Muscle of leg (tissue), 11 donors: Measurements from ENCODE around the gene PCBP3. TPM values are rescaled to one million over a fixed set of nuclear protein-coding genes. Genes with fewer than 3 reads are reported as not detected.

ENCODE experiments used
- DNase-seq: peaks from one replicate; pipeline ENCODE4 v3.0.0; 2013
- H3K27ac ChIP-seq: one replicate; pipeline ENCODE4 v1.5.1; 2013; ENCODE audit warnings: mild to moderate bottlenecking, low read length, control low read depth
- H3K27me3 ChIP-seq: one replicate; pipeline ENCODE4 v1.6.1; 2013; ENCODE audit warnings: low read length; ENCODE audit not compliant: control insufficient read depth, insufficient read depth
- H3K36me3 ChIP-seq: one replicate; pipeline ENCODE4 v1.6.1; 2013; ENCODE audit warnings: low read length; ENCODE audit not compliant: control insufficient read depth, insufficient read depth
- H3K4me1 ChIP-seq: one replicate; pipeline ENCODE4 v1.6.1; 2013; ENCODE audit warnings: low read length; ENCODE audit not compliant: control insufficient read depth, insufficient read depth
- H3K4me3 ChIP-seq: one replicate; pipeline ENCODE4 v1.5.1; 2013; ENCODE audit warnings: low read length, control low read depth
- H3K9me3 ChIP-seq: replicated peaks from 2 replicates; pipeline ENCODE4 v1.6.1; 2013; ENCODE audit warnings: low read depth, low read length; ENCODE audit not compliant: control insufficient read depth
- WGBS: methylation state at CpG from one replicate; pipeline ENCODE4 v1.1.5; 2013; ENCODE audit warnings: missing lambda C conversion rate; ENCODE audit not compliant: insufficient coverage; 5-methylcytosine and 5-hydroxymethylcytosine counted together
- polyA plus RNA-seq, 8 donors: library from polyadenylated mRNA; unstranded; fragments of 120-200 nt; gene quantifications; one replicate each; pipeline versions ENCODE4 v1.2.1 to v1.2.3, GENCODE V29; 2013; ENCODE audit warnings: inconsistent platforms in 1 of 8, low replicate concordance in 1 of 8; ENCODE audit not compliant: insufficient read length in 8 of 8, insufficient read depth in 1 of 8
- total RNA-seq: library from RNA; stranded (reverse); fragments of 120-200 nt; gene quantifications from one replicate; pipeline ENCODE4 v1.2.4, GENCODE V29; 2013

PCBP3 gene
- total and polyA plus RNA-seq, 9 donors, result 0.76 to 2.3 (median 1.2) TPM

DNA sequence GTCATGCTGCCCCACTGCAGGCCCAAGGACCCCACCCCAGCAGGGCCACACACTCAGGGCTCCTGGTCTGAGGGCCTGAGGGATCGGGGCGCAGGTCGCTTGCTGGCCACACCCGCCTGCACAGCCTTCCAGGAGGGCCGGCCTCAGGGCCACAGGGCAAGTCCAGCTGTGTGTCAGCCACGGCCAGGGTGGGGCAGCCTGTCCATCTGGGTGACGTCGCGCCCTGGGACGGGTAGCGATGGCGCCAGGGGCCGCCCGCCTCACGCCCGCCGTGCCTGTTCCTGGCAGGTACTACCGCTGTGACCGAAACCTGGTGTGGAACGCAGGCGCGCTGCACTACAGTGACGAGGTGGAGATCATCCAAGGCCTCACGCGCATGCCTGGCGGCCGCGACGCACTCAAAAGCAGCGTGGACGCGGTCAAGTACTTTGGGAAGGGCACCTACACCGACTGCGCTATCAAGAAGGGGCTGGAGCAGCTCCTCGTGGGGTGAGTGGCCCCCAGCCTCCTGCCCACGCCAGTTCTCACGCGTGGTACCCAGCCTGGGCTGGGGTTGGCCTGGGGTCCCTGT, 340.5 kb downstream of the PCBP3 start:
- Histone ChIP-seq H3K4me1 (peaks cover 35% of the 10 kb centered on the region), H3K27ac (no peak overlapping the region), H3K9me3 (no peaks in the 10 kb centered on the region), H3K36me3 (peaks cover 54% of the 10 kb centered on the region), H3K27me3 (no peaks in the 10 kb centered on the region), H3K4me3 (no peak overlapping the region)
- no peak for DNase-seq
- WGBS, result 87% methylated on average over 38 of the region's 38 CpGs

DNA sequence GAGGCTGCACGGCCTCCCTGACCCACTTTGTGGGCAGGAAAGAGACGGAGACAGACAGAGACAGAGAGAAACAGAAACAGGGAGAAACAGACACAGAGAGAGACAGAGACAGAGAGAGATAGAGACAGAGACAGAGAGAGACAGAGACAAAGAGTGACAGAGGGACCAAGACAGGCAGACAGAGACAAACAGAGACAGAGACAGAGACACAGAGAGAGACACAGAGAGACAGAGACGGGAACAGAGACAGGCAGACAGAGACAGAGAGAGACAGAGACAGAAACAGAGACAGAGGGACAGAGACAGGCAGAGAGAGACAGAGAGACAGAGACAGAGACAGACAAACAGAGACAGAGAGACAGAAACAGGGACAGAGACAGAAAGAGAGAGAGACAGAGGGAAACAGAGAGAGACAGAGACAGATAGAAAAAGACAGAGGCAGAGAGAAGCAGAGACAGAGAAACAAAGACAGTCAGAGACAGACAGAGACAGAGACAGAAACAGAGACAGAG, 341.1 kb downstream of the PCBP3 start:
- no peak overlapping the region for H3K4me3 ChIP-seq

DNA sequence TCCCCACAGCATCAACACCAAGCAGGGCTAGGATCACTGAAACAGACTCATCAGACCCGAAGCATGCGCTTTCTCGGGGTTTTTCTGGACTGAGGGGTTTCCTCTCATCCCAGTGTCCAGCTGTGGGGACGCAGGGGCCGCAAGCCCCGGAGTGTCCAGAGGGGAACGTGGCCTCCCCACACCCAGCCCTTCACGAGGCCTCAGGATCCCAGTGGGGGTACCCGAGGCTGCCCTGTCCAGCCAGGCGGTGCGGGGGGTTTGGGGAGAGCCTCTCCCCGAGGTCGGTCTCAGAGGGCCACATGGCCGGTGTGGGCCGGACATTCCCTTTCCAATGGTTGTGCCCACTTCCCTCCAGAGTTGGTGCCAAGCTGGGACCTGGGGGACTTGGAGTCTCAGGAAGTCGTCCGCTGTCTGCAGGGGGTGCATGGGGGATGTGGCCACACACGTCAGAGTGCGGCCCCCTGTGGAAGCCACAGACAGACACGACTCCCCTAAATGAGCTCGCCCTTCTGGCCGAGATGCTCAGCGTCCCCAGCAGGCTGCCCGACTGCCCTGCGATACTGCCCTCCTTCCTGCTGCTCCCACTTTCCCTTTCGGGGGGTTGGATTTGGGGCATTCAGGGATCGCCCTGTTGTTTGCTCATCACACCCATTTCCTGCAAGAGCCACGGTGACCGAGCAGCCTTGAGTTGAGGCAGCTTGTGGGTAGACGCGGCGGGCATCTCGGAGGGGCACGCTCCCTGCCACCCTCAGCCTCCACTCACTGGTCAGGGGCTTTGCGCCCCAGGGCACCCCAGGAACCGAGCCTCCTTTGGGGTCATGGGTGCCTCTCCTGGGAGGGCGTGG, 342.2 kb downstream of the PCBP3 start:
- Histone ChIP-seq H3K36me3 (peaks cover 69% of the 10 kb centered on the region), H3K4me3 (no peak overlapping the region), H3K27me3 (no peaks in the 10 kb centered on the region), H3K4me1 (peaks cover 23% of the 10 kb centered on the region), H3K9me3 (no peaks in the 10 kb centered on the region), H3K27ac (no peak overlapping the region)
- WGBS, result 84% methylated on average over 29 of the region's 37 CpGs
- DNase-seq, result no peak

More for the DNA sequence above, 341.1 kb downstream of the PCBP3 start:
- WGBS, result 75% methylated on average over 3 of the region's 3 CpGs
- DNase-seq, result no peak
- Histone ChIP-seq H3K4me1 (peaks cover 29% of the 10 kb centered on the region), H3K36me3 (peaks cover 59% of the 10 kb centered on the region), H3K27me3 (no peaks in the 10 kb centered on the region), H3K27ac (no peak overlapping the region), H3K9me3 (no peaks in the 10 kb centered on the region)

DNA sequence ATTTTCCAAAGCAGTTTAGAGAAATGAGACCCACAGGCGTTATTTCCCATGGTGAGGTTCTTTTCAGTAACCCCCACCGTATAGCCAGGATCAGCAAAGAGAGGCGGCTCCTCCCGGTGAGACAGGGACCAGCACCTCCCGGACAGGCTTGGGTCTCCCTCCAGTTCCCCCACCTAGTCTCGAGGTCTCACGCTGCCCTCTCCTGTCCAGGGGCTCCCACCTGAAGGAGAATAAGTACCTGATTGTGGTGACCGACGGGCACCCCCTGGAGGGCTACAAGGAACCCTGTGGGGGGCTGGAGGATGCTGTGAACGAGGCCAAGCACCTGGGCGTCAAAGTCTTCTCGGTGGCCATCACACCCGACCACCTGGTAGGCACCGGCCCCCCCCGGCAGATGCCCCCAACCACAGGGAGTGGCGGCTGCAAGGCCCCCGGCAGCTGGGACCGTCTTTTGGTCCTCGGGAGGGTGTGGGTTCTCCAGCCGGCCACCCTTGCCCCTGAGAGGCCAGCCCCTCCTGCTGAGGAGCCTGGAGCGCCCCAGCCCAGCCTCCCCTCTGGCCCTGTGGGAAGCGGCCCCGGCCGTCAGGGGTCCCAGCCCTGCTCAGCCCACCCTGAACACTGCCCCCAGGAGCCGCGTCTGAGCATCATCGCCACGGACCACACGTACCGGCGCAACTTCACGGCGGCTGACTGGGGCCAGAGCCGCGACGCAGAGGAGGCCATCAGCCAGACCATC, 343.0 kb downstream of the PCBP3 start:
- Histone ChIP-seq H3K27me3 (no peaks in the 10 kb centered on the region), H3K4me3 (no peak overlapping the region), H3K9me3 (no peaks in the 10 kb centered on the region), H3K36me3 (peaks cover 76% of the 10 kb centered on the region), H3K27ac (no peak overlapping the region), H3K4me1 (peaks cover 18% of the 10 kb centered on the region)
- DNase-seq, result no peak
- WGBS, result 87% methylated on average over 29 of the region's 36 CpGs

DNA sequence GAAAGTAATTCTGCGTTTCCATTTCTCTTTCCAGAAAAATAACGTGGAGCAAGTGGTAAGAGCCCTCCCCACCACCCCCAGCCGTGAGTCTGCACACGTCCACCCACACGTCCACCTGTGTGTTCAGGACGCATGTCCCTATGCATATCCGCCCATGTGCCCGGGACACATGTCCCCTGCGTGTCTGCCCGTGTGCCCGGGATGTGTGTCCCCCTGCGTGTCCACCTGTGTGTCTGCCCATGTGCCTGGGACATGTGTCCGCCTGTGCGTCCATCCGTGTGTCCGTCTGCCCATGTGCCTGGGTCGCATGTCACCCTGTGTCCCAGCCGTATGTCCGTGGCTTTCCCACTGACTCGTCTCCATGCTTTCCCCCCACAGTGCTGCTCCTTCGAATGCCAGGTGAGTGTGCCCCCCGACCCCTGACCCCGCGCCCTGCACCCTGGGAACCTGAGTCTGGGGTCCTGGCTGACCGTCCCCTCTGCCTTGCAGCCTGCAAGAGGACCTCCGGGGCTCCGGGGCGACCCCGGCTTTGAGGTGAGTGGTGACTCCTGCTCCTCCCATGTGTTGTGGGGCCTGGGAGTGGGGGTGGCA, 343.7 kb downstream of the PCBP3 start:
- Histone ChIP-seq H3K4me3 (no peak overlapping the region), H3K9me3 (no peaks in the 10 kb centered on the region), H3K4me1 (peaks cover 18% of the 10 kb centered on the region), H3K27ac (no peak overlapping the region), H3K36me3 (peaks cover 82% of the 10 kb centered on the region), H3K27me3 (no peaks in the 10 kb centered on the region)
- DNase-seq, result no peak
- 88% methylated on average over 25 of the region's 29 CpGs for WGBS

DNA sequence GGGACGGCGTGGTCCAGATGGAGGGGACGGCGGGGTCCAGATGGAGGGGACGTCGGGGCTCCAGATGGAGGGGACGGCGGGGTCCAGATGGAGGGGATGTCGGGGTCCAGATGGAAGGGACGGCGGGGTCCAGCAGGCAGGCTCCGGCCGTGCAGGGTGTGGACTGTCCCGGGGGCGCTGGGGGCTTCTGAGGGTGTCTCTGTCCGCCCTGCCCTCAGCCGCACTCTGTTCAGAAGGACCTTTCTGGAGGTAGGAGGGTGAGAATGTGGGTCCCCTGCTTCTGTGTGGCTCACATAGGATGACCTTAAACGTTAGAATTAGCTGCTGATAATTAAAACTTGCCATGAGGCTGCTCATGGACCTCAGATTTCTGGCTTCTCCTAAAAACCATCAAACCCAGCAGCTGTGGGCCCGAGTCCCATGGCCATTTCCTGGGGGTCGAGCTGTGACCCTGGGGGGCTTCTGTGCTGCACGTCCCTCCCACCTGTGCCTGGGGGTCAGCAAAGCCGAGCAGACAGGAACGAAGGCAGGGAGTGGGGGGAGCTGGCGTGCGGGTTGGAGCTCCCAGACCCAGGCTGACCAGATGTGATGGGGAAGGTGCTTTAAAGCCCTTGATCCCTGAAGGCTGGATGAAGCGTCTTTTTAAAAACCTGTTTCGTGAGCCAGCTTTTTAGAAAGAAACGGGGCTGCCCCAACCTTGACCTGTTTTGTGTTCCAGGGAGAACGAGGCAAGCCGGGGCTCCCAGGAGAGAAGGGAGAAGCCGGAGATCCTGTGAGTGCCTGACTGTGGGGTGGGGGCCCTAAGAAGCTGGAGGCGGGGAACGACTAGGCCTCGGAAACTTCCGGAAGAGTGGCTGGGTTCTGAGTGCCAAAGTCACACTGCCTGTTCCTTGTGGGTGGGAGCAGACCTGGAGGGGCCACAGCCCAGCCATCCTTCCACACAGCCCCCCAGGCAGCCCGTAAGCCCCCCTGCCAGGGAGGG, 345.1 kb downstream of the PCBP3 start:
- no peak overlapping the region for H3K27ac ChIP-seq
- H3K27me3 ChIP-seq, result no peaks in the 10 kb centered on the region
- peaks cover 90% of the 10 kb centered on the region for H3K36me3 ChIP-seq
- no peak overlapping the region for H3K4me3 ChIP-seq
- peaks cover 13% of the 10 kb centered on the region for H3K4me1 ChIP-seq
- WGBS, result 57% methylated on average over 20 of the region's 36 CpGs
- DNase-seq, result no peak
- no peaks in the 10 kb centered on the region for H3K9me3 ChIP-seq

DNA sequence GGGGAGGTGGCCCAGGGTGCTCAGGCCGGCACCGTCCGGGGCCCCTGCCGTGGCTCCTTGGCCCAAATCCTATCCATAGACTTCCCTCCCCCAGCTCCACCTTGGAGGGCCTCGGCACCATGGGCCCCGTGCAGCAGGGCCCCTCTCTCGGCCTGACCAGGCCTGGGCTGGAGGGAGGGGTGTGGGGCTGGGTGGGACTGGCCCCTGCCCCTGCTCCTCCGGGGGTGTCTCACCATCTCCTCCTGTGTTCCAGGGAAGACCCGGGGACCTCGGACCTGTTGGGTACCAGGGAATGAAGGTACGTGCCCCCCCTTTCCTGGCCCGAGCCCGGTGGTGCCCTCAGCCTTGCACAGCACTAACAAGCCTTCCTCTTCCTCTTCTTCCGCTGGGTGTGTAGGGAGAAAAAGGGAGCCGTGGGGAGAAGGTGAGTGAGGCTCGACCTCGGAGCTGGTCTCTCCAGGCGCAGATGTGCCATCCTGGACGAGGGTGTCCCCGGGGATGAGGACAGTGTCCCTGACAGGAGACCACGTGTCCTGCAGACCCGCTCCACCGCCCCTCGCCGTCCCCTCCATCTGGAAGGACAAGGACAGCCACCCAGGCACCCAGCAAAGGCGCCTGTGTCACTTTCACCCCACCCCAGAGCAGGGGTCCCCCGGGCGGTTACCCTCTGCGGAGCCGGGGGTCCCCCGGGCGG, 346.0 kb downstream of the PCBP3 start:
- no peak overlapping the region for H3K27ac ChIP-seq

DNA sequence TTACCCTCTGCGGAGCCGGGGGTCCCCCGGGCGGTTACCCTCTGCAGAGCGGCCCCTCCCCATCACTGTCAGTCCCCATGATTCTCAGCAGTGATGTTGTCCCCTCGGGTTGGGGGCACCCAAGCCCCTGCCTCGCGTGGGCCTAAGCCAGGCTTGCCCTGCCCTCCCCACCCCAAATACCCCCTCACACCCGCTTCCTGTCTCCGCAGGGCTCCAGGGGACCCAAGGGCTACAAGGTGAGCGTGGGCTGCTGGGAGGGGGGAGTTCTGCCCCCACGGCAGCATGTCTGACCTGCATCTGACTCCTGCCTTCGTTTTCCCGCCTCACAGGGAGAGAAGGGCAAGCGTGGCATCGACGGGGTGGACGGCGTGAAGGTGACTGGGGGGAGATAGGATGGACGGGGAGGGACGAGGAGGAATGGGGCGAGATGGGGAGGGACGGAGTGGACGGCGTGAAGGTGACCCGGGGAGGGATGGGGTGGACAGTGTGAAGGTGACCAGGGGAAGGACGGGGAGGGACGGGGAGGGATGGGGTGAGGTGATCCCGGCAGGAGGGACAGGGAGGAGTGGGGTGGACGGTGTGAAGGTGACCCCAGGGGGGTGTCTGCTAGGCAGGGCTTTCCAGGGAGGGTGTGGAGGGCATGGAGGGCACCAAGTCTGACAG, 346.7 kb downstream of the PCBP3 start:
- Histone ChIP-seq H3K4me3 (no peak overlapping the region), H3K27me3 (no peaks in the 10 kb centered on the region), H3K36me3 (peaks cover 90% of the 10 kb centered on the region), H3K27ac (no peak overlapping the region), H3K4me1 (peaks cover 25% of the 10 kb centered on the region), H3K9me3 (no peaks in the 10 kb centered on the region)
- DNase-seq, result no peak
- WGBS, result 79% methylated on average over 28 of the region's 30 CpGs

More for the DNA sequence above, 346.0 kb downstream of the PCBP3 start:
- Histone ChIP-seq H3K4me3 (no peak overlapping the region), H3K9me3 (no peaks in the 10 kb centered on the region), H3K36me3 (peaks cover 90% of the 10 kb centered on the region), H3K27me3 (no peaks in the 10 kb centered on the region), H3K4me1 (peaks cover 18% of the 10 kb centered on the region)
- no peak for DNase-seq
- WGBS, result 85% methylated on average over 14 of the region's 32 CpGs
